Measurements from ENCODE around the gene AP2B1.

DNA sequence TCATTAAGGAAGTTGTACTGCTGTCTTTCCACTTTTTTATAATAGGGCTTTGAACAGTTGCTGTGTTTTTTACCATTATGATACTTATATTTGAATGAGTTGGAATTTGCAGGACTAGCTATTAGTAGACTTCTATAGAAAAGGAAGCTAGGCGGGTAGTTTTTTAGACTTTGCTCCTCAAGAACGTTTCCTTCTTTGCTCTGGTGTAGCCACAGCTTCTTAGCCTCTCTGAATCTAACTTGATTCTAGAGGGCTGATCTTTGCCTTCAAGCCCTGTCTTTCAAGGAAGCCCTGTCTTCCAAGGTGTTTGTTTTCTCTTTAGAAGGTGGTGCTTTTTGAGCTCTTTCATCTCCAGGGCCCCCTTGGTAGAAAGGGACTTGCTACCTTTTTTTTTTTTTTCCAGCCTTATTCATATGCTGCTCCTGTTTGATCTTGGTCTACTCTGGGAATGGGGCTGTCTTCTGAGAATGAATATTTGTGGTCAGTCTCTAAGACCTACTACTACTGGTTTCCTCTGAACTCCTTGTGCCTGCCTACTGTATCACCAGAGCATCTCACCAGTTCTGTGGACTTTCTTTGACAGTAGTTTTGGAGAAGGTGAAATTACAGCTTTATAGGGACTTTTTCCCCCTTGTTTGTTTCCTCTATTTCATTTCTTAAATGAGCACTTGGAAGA, 92.0 kb downstream of the AP2B1 start:
- TF ChIP-seq, protein P1, sequence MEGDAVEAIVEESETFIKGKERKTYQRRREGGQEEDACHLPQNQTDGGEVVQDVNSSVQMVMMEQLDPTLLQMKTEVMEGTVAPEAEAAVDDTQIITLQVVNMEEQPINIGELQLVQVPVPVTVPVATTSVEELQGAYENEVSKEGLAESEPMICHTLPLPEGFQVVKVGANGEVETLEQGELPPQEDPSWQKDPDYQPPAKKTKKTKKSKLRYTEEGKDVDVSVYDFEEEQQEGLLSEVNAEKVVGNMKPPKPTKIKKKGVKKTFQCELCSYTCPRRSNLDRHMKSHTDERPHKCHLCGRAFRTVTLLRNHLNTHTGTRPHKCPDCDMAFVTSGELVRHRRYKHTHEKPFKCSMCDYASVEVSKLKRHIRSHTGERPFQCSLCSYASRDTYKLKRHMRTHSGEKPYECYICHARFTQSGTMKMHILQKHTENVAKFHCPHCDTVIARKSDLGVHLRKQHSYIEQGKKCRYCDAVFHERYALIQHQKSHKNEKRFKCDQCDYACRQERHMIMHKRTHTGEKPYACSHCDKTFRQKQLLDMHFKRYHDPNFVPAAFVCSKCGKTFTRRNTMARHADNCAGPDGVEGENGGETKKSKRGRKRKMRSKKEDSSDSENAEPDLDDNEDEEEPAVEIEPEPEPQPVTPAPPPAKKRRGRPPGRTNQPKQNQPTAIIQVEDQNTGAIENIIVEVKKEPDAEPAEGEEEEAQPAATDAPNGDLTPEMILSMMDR (IDR thresholded peaks at IDR 0.05) = no peak
- TF ChIP-seq POLR2A (IDR thresholded peaks at IDR 0.05) (no peak), EP300 (IDR thresholded peaks at IDR 0.05; ENCODE audit: low read depth) (no peak), POLR2AphosphoS5 (IDR thresholded peaks at IDR 0.05) (no peak)

Measured in transverse colon (tissue), 4 donors.